Measurements from ENCODE around the gene DTX3L. TPM values are rescaled to one million over a fixed set of nuclear protein-coding genes. Genes with fewer than 3 reads are reported as not detected.

DTX3L gene
- total and polyA plus RNA-seq, 9 of the 15 experiments (the other 6 are each of a cell fraction or from before 2014, with no cell fraction given) = 2.3 to 6.5 (median 3.0) TPM

GRCh38 chr3:122576174-122576940 is 12.2 kb downstream of the DTX3L start:
- intact Hi-C loops (cut with micrococcal nuclease) = no loop called here
- DNase-seq (ENCODE audit: extremely low read depth in 1 of 4, low spot score in 3 of 4) (no peak), FAIRE-seq (no peak), ATAC-seq (no peak; the same call in 2 of the 3 replicates)
- no peaks in the 10 kb centered on the region for H3K79me2 ChIP-seq (ENCODE audit: control insufficient read depth, insufficient read depth, low read length)
- no peaks in the 10 kb centered on the region; a peak in 1 of 5 replicates for H3K27me3 ChIP-seq (ENCODE audit: control insufficient read depth in 2 of 2, insufficient read depth in 2 of 2, low read length in 2 of 2)
- 0 out of 2 replicates have a peak, but pooled peaks cover 3% of the 10 kb centered on the region for H3K9me3 ChIP-seq (replicated peaks; ENCODE audit: control insufficient read depth, insufficient read depth, low read depth, low read length)
- no TSS peak for BruUV-seq (replicated peaks)
- no peak overlapping the region for H3K27ac ChIP-seq (ENCODE audit: extremely low read depth, low read depth, low read length)
- in situ Hi-C loops (cut with MboI) = no loop called here
- H2AFZ ChIP-seq (ENCODE audit: low read depth, low read length) = no peak overlapping the region
- peaks cover 3% of the 10 kb centered on the region; the same call in 1 of the 3 replicates for H3K36me3 ChIP-seq (ENCODE audit: control insufficient read depth, insufficient read depth, low read length)
- H3K4me3 ChIP-seq = no peak overlapping the region
- H3K9me1 ChIP-seq (ENCODE audit: control insufficient read depth, insufficient read depth, low read length) = no peaks in the 10 kb centered on the region
- ChIA-PET POLR2A (no interaction called here), CTCF (ENCODE audit: low intra/inter-chr PET ratio) (no interaction called here)
- TF ChIP-seq ZNF239 (CRISPR knock-in tag; IDR thresholded peaks at IDR 0.05) (no peak), NRF1 (conservative IDR thresholded peaks at IDR 0.05 in 1 of 2, IDR thresholded peaks at IDR 0.05 in 1 of 2) (no peak), ZNF778 (CRISPR knock-in tag; IDR thresholded peaks at IDR 0.05) (no peak), MTA1 (IDR thresholded peaks at IDR 0.05; ENCODE audit: borderline replicate concordance) (no peak), ZBTB49 (CRISPR knock-in tag; IDR thresholded peaks at IDR 0.05; ENCODE audit: borderline replicate concordance) (no peak), KAT7 (CRISPR knock-in tag; IDR thresholded peaks at IDR 0.05; ENCODE audit: borderline replicate concordance) (no peak), NEUROD1 (IDR thresholded peaks at IDR 0.05; ENCODE audit: borderline replicate concordance, low read depth, low read length, partially characterized antibody) (no peak), SP2 (IDR thresholded peaks at IDR 0.05; ENCODE audit: extremely low read depth, low read depth, low read length, poor library complexity, severe bottlenecking) (no peak)
- H3K4me2 ChIP-seq (ENCODE audit: insufficient read depth, low read length) = no peak overlapping the region
- H3K4me1 ChIP-seq (replicated peaks in 1 of 2; ENCODE audit: control insufficient read depth in 2 of 2, insufficient read depth in 2 of 2, low read length in 2 of 2) = peaks cover 6 to 7% of the 10 kb centered on the region in 2 experiments; a peak in 3 of 5 replicates
- H3K9ac ChIP-seq (ENCODE audit: insufficient read depth in 1 of 2, low read depth in 2 of 2, low read length in 2 of 2) = no peak overlapping the region
- 26% methylated on average over 8 of the region's 8 CpGs for WGBS (ENCODE audit: insufficient coverage, low coverage, missing lambda C conversion rate)
- no peaks in the 10 kb centered on the region for H4K20me1 ChIP-seq (replicated peaks; ENCODE audit: control insufficient read depth, insufficient read depth, low read length)

All from K562 (cell line).